Endodermal cell (in vitro differentiated cells): ENCODE results near the gene ACO2. TPM values are rescaled to one million over a fixed set of nuclear protein-coding genes. Genes with fewer than 3 reads are reported as not detected.
A peak's percentile ranks its signal among the peaks of the same experiment; 100 is the strongest.

Experiments
- DNase-seq: peaks from one replicate; pipeline ENCODE4 v3.0.0-alpha.2; 2017
- H3K27ac ChIP-seq: 2 replicates; pipeline ENCODE4 v1.5.1; 2013; ENCODE audit warnings: mild to moderate bottlenecking, low read depth, low read length, moderate library complexity
- H3K27me3 ChIP-seq: 2 replicates; pipeline ENCODE4 v1.6.1; 2013; ENCODE audit warnings: mild to moderate bottlenecking, low read length, moderate library complexity; ENCODE audit not compliant: insufficient read depth, control insufficient read depth, poor library complexity, severe bottlenecking
- H3K36me3 ChIP-seq: 2 replicates; pipeline ENCODE4 v1.7.0; 2013; ENCODE audit warnings: mild to moderate bottlenecking, low read length, moderate library complexity; ENCODE audit not compliant: control insufficient read depth, insufficient read depth
- H3K4me1 ChIP-seq: one replicate; pipeline ENCODE4 v1.7.0; 2013; ENCODE audit warnings: low read length; ENCODE audit not compliant: control insufficient read depth, insufficient read depth
- H3K4me3 ChIP-seq: 2 replicates; pipeline ENCODE4 v1.5.1; 2013; ENCODE audit warnings: mild to moderate bottlenecking, low read length, moderate library complexity
- H3K9ac ChIP-seq: 2 replicates; pipeline ENCODE4 v1.6.1; 2013; ENCODE audit warnings: mild to moderate bottlenecking, low read length, moderate library complexity; ENCODE audit not compliant: poor library complexity, severe bottlenecking; ENCODE audit errors: extremely low read depth
- H3K9me3 ChIP-seq: 2 replicates; pipeline ENCODE4 v1.6.1; 2013; ENCODE audit warnings: mild to moderate bottlenecking, low read length, moderate library complexity; ENCODE audit not compliant: control insufficient read depth
- H3K27ac Mint-ChIP-seq: 2 replicates; pipeline ENCODE4 v1.8.0; 2020; ENCODE audit warnings: mixed read lengths
- H3K27me3 Mint-ChIP-seq: 2 replicates; pipeline ENCODE4 v1.8.0; 2021; ENCODE audit warnings: mild to moderate bottlenecking, mixed read lengths; ENCODE audit not compliant: insufficient read depth
- H3K36me3 Mint-ChIP-seq: 2 replicates; pipeline ENCODE4 v1.8.0; 2020; ENCODE audit warnings: low read depth, mixed read lengths
- H3K4me1 Mint-ChIP-seq: 2 replicates; pipeline ENCODE4 v1.8.0; 2020; ENCODE audit warnings: mixed read lengths
- H3K4me3 Mint-ChIP-seq: 2 replicates; pipeline ENCODE4 v1.8.0; 2020; ENCODE audit warnings: mild to moderate bottlenecking, moderate library complexity, mixed read lengths
- H3K9me3 Mint-ChIP-seq: 2 replicates; pipeline ENCODE4 v1.8.0; 2020; ENCODE audit warnings: mild to moderate bottlenecking, mixed read lengths
- CTCF ChIP-seq: fragments of 200-600 bp; sonication (generic); conservative IDR thresholded peaks from 2 replicates; pipeline ENCODE4 v1.5.0; 2021; ENCODE audit warnings: antibody characterized with exemption, mild to moderate bottlenecking
- WGBS, 2 experiments: methylation state at CpG; one replicate each; pipeline versions ENCODE4 v1.1.5 to v1.1.7; 2013; ENCODE audit warnings: missing lambda C conversion rate in 2 of 2, mixed read lengths in 1 of 2; ENCODE audit not compliant: insufficient coverage in 1 of 2, insufficient read length in 1 of 2; 5-methylcytosine and 5-hydroxymethylcytosine counted together
- long read RNA-seq, 4 experiments: library from polyadenylated mRNA in 2 of 4; library from RNA in 1 of 4; library from capped mRNA in 1 of 4; stranded (forward) in 3 of 4; unstranded in 1 of 4; transcript quantifications; one replicate each; pipeline ENCODE4 v2.0.0, GENCODE V29; 2020 to 2021; ENCODE audit warnings: inconsistent platforms in 1 of 4
- polyA plus RNA-seq, 2 experiments: library from polyadenylated mRNA; stranded (reverse); fragments of 50-300 nt; gene quantifications; one replicate each; pipeline ENCODE4 v1.2.3, GENCODE V29; 2013
- total RNA-seq, 2 donors: library from RNA; stranded (reverse); fragmentation: NEBNext Ultra II Directional in 1 of 2; extraction: Animal tissue kit (Norgen Biotek cat#: 25700) in 1 of 2; gene quantifications; 2 replicates in 1 of 2; 3 replicates in 1 of 2; pipeline ENCODE4 v1.2.1, GENCODE V29; 2021

The ACO2 gene
- 10 to 100 TPM; 69.0 to 82.3 TPM for total RNA-seq
- polyA plus RNA-seq (2013, experiment 1 of 2): 63.0 TPM
- 59.0 TPM for polyA plus RNA-seq (2013, experiment 2 of 2)
- long read RNA-seq, experiment 1, transcript ACO2-201 (18 exons, 2,741 nt): major isoform, 15 of 47 reads
- long read RNA-seq, experiment 1, partial matches to known transcripts: 21 of 47 reads
- long read RNA-seq, experiment 1, other reads (novel, unspliced or antisense): 11 of 47 reads
- long read RNA-seq, experiment 2, transcript ACO2-201 (18 exons, 2,741 nt): major isoform, 147 of 187 reads
- long read RNA-seq, experiment 2, partial matches to known transcripts: 24 of 187 reads
- long read RNA-seq, experiment 2, other reads (novel, unspliced or antisense): 16 of 187 reads
- long read RNA-seq, experiment 3, transcript ACO2-201 (18 exons, 2,741 nt): major isoform, 501 of 566 reads
- long read RNA-seq, experiment 3, partial matches to known transcripts: 20 of 566 reads
- long read RNA-seq, experiment 3, other reads (novel, unspliced or antisense): 44 of 566 reads
- long read RNA-seq, experiment 4, transcript ACO2-201 (18 exons, 2,741 nt): major isoform, 16 of 67 reads
- long read RNA-seq, experiment 4, partial matches to known transcripts: 35 of 67 reads
- long read RNA-seq, experiment 4, other reads (novel, unspliced or antisense): 16 of 67 reads

- H3K4me3 Mint-ChIP-seq: peak within 1 kb of the TSS; percentile 90
- peaks cover 14% of the 10 kb centered on the region for H3K4me1 ChIP-seq
- peak; percentile 99 for DNase-seq
- H3K27me3 Mint-ChIP-seq: no peaks in the 10 kb centered on the region
- peaks cover 46% of the 10 kb centered on the region for H3K36me3 ChIP-seq
- H3K4me1 Mint-ChIP-seq: peaks cover 13% of the 10 kb centered on the region
- no peak for TF ChIP-seq CTCF
- H3K4me3 ChIP-seq: peak within 1 kb of the TSS; percentile 99
- H3K27ac Mint-ChIP-seq: peak within 1 kb of the TSS; percentile 99
- peak within 1 kb of the TSS; percentile 90 for H3K9ac ChIP-seq
- WGBS, 2 experiments: 0% methylated on average over 37 to 51 of the region's 51 CpGs
- no peaks in the 10 kb centered on the region for H3K9me3 ChIP-seq
- H3K9me3 Mint-ChIP-seq: no peaks in the 10 kb centered on the region
- H3K36me3 Mint-ChIP-seq: peaks cover 39% of the 10 kb centered on the region
- H3K27me3 ChIP-seq: no peaks in the 10 kb centered on the region
- peak within 1 kb of the TSS; percentile 98 for H3K27ac ChIP-seq
Observed at GRCh38 chr22:41468381-41469217, at the start of gene ACO2, which contains the start of gene PHF5A. ACO2 (plus strand) TSS chr22:41469117; CDS start chr22:41469147, 30 bp downstream. PHF5A (minus strand) TSS chr22:41468692; CDS start chr22:41468653, 39 bp downstream.

- 88 to 94% methylated on average over 4 to 8 of the region's 9 CpGs for WGBS, 2 experiments
- Mint-ChIP-seq H3K27ac (no peak overlapping the region), H3K4me3 (no peak overlapping the region)
Observed at GRCh38 chr22:41425660-41426365, 43.1 kb upstream of the ACO2 start.

More at GRCh38 chr22:41425660-41426365, 43.1 kb upstream of the ACO2 start:
- no peak overlapping the region for H3K9ac ChIP-seq
- H3K4me1 ChIP-seq: no peaks in the 10 kb centered on the region
- no peaks in the 10 kb centered on the region for H3K36me3 ChIP-seq
- no peaks in the 10 kb centered on the region for H3K9me3 Mint-ChIP-seq
- no peaks in the 10 kb centered on the region for H3K9me3 ChIP-seq
- peaks cover 24% of the 10 kb centered on the region for H3K36me3 Mint-ChIP-seq
- no peaks in the 10 kb centered on the region for H3K27me3 Mint-ChIP-seq
- no peaks in the 10 kb centered on the region for H3K27me3 ChIP-seq
- no peak for TF ChIP-seq CTCF
- H3K27ac ChIP-seq: no peak overlapping the region
- DNase-seq: peak; percentile 59
- H3K4me1 Mint-ChIP-seq: no peaks in the 10 kb centered on the region
- no peak overlapping the region for H3K4me3 ChIP-seq
